MM.1S (cell line): ENCODE measurements around the gene MFF.

ENCODE experiments used
- DNase-seq: peaks from one replicate; pipeline ENCODE4 v3.0.0-alpha.2; 2015
- H2AFZ ChIP-seq: fragments of 300-600 bp; sonication (generic); 2 replicates; pipeline ENCODE4 v1.6.0; 2016; ENCODE audit warnings: antibody characterized with exemption, low read length
- H3F3A ChIP-seq: fragments of 300-600 bp; sonication (generic); 2 replicates; pipeline ENCODE4 v1.6.1; 2016; ENCODE audit warnings: mild to moderate bottlenecking, antibody characterized with exemption, low read length, moderate library complexity, mixed read lengths; ENCODE audit not compliant: insufficient read depth
- H3K27ac ChIP-seq: fragments of 300-600 bp; sonication (generic); 2 replicates; pipeline ENCODE4 v1.5.1; 2016; ENCODE audit warnings: mild to moderate bottlenecking, low read length
- H3K27me3 ChIP-seq: fragments of 300-600 bp; sonication (generic); replicated peaks from 2 replicates; pipeline ENCODE4 v1.6.0; 2016; ENCODE audit warnings: low read length; ENCODE audit not compliant: insufficient read depth
- H3K36me3 ChIP-seq: fragments of 300-600 bp; sonication (generic); replicated peaks from 2 replicates; pipeline ENCODE4 v1.6.1; 2016; ENCODE audit warnings: mild to moderate bottlenecking, low read length, mixed read lengths; ENCODE audit not compliant: insufficient read depth
- H3K4me1 ChIP-seq: fragments of 300-600 bp; sonication (generic); 2 replicates; pipeline ENCODE4 v1.6.1; 2016; ENCODE audit warnings: low read length, mixed read lengths
- H3K4me2 ChIP-seq: fragments of 300-600 bp; sonication (generic); 2 replicates; pipeline ENCODE4 v1.6.0; 2016; ENCODE audit warnings: low read depth, low read length
- H3K4me3 ChIP-seq: fragments of 300-600 bp; sonication (generic); 2 replicates; pipeline ENCODE4 v1.5.1; 2016; ENCODE audit warnings: low read length, mixed read lengths
- H3K79me2 ChIP-seq: fragments of 300-600 bp; sonication (generic); 2 replicates; pipeline ENCODE4 v1.6.1; 2016; ENCODE audit warnings: mixed run types, low read length, mixed read lengths
- H3K9ac ChIP-seq: fragments of 300-600 bp; sonication (generic); 2 replicates; pipeline ENCODE4 v1.6.1; 2016; ENCODE audit warnings: low read length, mixed read lengths
- H3K9me2 ChIP-seq: fragments of 300-600 bp; sonication (generic); replicated peaks from 2 replicates; pipeline ENCODE4 v1.6.1; 2016; ENCODE audit warnings: mild to moderate bottlenecking, low read length, mixed read lengths; ENCODE audit not compliant: insufficient read depth
- H3K9me3 ChIP-seq: fragments of 300-600 bp; sonication (generic); replicated peaks from 2 replicates; pipeline ENCODE4 v1.6.1; 2016; ENCODE audit warnings: mild to moderate bottlenecking, low read length, mixed read lengths; ENCODE audit not compliant: insufficient read depth
- H4K20me1 ChIP-seq: fragments of 300-600 bp; sonication (generic); 2 replicates; pipeline ENCODE4 v1.6.1; 2016; ENCODE audit warnings: mild to moderate bottlenecking, low read length, moderate library complexity, mixed read lengths; ENCODE audit not compliant: insufficient read depth
- EZH2 ChIP-seq: fragments of 300-600 bp; sonication (generic); optimal IDR thresholded peaks from 2 replicates; pipeline ENCODE3; 2017; ENCODE audit warnings: low read depth, mild to moderate bottlenecking, antibody characterized with exemption, low read length, mixed read lengths
- EZH2phosphoT487 ChIP-seq: fragments of 300-600 bp; sonication (generic); IDR thresholded peaks from 2 replicates; pipeline ENCODE4 v1.6.1; 2018; ENCODE audit warnings: antibody characterized with exemption, low read length
- TF ChIP-seq, protein P1 (sequence below): fragments of 300-600 bp; sonication (generic); IDR thresholded peaks from 2 replicates; pipeline ENCODE4 v1.5.1; 2016; ENCODE audit warnings: antibody characterized with exemption, low read length, mixed read lengths

The MFF gene

DNA sequence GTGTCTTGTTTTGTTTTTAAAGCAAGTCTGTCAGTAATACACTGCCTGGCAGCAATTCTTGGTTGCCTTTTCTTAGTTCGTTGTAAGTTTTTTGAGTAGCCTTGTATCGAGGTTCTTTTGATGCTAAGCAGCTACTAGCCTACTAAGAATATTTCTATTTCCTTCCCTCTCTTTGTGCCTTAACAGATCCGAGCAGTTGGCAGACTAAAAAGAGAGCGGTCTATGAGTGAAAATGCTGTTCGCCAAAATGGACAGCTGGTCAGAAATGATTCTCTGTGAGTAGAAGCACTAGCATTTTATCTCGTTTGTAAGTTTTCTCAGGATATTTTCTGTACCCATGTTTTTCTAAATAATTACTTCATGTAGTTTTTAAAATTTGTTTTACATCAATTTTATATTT lies 15.1 kb downstream of the MFF start:
- H3K9me3 ChIP-seq = no peaks in the 10 kb centered on the region
- no peak overlapping the region for H2AFZ ChIP-seq
- no peaks in the 10 kb centered on the region for H3F3A ChIP-seq
- H3K4me3 ChIP-seq = no peak overlapping the region
- H4K20me1 ChIP-seq = no peaks in the 10 kb centered on the region
- no peak for DNase-seq
- no peaks in the 10 kb centered on the region; the same call in 1 of the 2 replicates for H3K36me3 ChIP-seq
- no peaks in the 10 kb centered on the region for H3K27me3 ChIP-seq
- no peak overlapping the region for H3K9ac ChIP-seq
- no peak overlapping the region for H3K4me2 ChIP-seq
- H3K27ac ChIP-seq = no peak overlapping the region
- TF ChIP-seq, protein P1, sequence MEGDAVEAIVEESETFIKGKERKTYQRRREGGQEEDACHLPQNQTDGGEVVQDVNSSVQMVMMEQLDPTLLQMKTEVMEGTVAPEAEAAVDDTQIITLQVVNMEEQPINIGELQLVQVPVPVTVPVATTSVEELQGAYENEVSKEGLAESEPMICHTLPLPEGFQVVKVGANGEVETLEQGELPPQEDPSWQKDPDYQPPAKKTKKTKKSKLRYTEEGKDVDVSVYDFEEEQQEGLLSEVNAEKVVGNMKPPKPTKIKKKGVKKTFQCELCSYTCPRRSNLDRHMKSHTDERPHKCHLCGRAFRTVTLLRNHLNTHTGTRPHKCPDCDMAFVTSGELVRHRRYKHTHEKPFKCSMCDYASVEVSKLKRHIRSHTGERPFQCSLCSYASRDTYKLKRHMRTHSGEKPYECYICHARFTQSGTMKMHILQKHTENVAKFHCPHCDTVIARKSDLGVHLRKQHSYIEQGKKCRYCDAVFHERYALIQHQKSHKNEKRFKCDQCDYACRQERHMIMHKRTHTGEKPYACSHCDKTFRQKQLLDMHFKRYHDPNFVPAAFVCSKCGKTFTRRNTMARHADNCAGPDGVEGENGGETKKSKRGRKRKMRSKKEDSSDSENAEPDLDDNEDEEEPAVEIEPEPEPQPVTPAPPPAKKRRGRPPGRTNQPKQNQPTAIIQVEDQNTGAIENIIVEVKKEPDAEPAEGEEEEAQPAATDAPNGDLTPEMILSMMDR = no peak
- no peak for TF ChIP-seq EZH2
- no peaks in the 10 kb centered on the region for H3K79me2 ChIP-seq
- H3K4me1 ChIP-seq = no peaks in the 10 kb centered on the region
- H3K9me2 ChIP-seq = no peaks in the 10 kb centered on the region

DNA sequence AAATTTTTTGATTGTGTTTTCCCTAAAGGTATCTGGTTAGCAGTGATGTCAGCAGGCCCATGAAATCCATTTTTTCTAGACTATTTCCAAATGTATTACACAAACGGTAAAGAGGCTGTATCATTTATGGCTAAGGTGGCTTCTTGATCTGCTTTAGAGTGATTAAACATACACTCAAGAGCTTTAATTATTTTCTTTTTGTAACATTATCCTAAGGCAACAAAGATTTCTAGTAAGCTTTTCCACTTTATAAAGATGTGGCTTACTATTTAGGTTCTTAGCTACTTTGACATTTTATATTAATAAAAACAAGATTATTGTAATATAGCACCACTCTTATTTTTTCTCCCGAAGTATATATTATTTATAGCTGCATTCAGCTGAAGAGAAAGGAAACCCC lies 16.5 kb downstream of the MFF start:
- TF ChIP-seq, protein P1 = no peak
- no peak for TF ChIP-seq EZH2phosphoT487
- TF ChIP-seq EZH2 = no peak
- no peaks in the 10 kb centered on the region for H3K36me3 ChIP-seq
- H3K27ac ChIP-seq = no peak overlapping the region
- no peak overlapping the region for H3K4me3 ChIP-seq
- H3K9me3 ChIP-seq = no peaks in the 10 kb centered on the region
- no peaks in the 10 kb centered on the region for H3K79me2 ChIP-seq
- H2AFZ ChIP-seq = no peak overlapping the region
- no peaks in the 10 kb centered on the region for H3K27me3 ChIP-seq
- no peak for DNase-seq
- no peaks in the 10 kb centered on the region for H3K4me1 ChIP-seq
- no peaks in the 10 kb centered on the region for H3F3A ChIP-seq
- no peak overlapping the region for H3K9ac ChIP-seq
- no peaks in the 10 kb centered on the region for H4K20me1 ChIP-seq
- H3K4me2 ChIP-seq = no peak overlapping the region
- no peaks in the 10 kb centered on the region for H3K9me2 ChIP-seq

DNA sequence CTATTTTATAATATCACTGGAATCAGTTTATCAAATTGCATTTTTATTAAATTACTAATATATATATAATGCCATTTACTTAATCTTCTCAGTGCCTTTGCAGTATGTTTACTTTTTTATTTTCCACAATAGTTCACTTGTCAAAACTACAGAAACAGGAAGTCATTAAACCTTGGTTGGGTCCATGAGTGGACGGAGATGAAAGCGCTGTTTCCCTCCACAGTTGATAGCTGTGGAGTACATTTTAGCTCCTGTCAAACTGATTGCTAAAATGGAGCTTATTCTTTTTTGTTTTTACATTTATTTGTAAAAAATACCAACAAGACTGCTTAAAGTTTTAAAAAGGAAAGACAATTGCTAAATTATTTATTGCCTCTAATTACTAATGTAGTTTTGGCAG lies 19.2 kb downstream of the MFF start:
- Histone ChIP-seq H3F3A (no peaks in the 10 kb centered on the region), H3K9me2 (no peaks in the 10 kb centered on the region), H3K27ac (no peak overlapping the region), H3K4me1 (no peaks in the 10 kb centered on the region), H3K4me3 (no peak overlapping the region), H3K79me2 (no peaks in the 10 kb centered on the region), H3K9me3 (no peaks in the 10 kb centered on the region), H3K36me3 (no peaks in the 10 kb centered on the region), H4K20me1 (no peaks in the 10 kb centered on the region), H3K27me3 (no peaks in the 10 kb centered on the region), H3K4me2 (no peak overlapping the region), H2AFZ (no peak overlapping the region), H3K9ac (no peak overlapping the region)
- no peak for TF ChIP-seq EZH2
- TF ChIP-seq, protein P1 = no peak
- TF ChIP-seq EZH2phosphoT487 = no peak
- DNase-seq = no peak

DNA sequence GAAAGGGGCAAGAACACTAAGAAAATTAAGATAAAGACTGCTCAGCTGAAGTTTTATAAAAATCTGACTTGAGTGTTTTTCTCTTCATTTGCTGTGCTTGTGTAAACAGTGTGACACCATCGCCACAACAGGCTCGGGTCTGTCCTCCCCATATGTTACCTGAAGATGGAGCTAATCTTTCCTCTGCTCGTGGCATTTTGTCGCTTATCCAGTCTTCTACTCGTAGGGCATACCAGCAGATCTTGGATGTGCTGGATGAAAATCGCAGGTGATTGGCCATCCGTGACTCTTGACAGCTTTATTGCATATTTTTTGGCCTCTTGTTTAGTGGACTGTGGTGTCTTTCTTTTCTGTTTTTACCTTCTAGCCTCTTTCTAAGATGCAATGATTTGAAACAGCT lies 22.1 kb downstream of the MFF start:
- H3K9me2 ChIP-seq = no peaks in the 10 kb centered on the region
- H3K79me2 ChIP-seq = no peaks in the 10 kb centered on the region
- no peak overlapping the region for H3K27ac ChIP-seq
- H3K9ac ChIP-seq = no peak overlapping the region
- no peak for TF ChIP-seq EZH2phosphoT487
- TF ChIP-seq, protein P1 = no peak
- no peak for TF ChIP-seq EZH2
- no peaks in the 10 kb centered on the region for H3K4me1 ChIP-seq
- H4K20me1 ChIP-seq = no peaks in the 10 kb centered on the region
- H2AFZ ChIP-seq = no peak overlapping the region
- no peaks in the 10 kb centered on the region for H3K36me3 ChIP-seq
- no peaks in the 10 kb centered on the region for H3K9me3 ChIP-seq
- H3F3A ChIP-seq = no peaks in the 10 kb centered on the region
- no peak for DNase-seq
- H3K4me3 ChIP-seq = no peak overlapping the region
- no peak overlapping the region for H3K4me2 ChIP-seq
- H3K27me3 ChIP-seq = no peaks in the 10 kb centered on the region
